ENCODE measurements around the gene HYDIN. TPM values are rescaled to one million over a fixed set of nuclear protein-coding genes. Genes with fewer than 3 reads are reported as not detected.
A peak's percentile ranks its signal among the peaks of the same experiment; 100 is the strongest.
"Not testable (repeated sequence)": the region's sequence is repeated elsewhere in the genome, so short reads cannot be mapped to it uniquely, and the experiment has no call there.

Gene HYDIN
- total and polyA plus RNA-seq, 9 of the 15 experiments (the other 6 are each of a cell fraction or from before 2014, with no cell fraction given): 0.08 to 0.43 (median 0.14) TPM; not detected in 1

DNA sequence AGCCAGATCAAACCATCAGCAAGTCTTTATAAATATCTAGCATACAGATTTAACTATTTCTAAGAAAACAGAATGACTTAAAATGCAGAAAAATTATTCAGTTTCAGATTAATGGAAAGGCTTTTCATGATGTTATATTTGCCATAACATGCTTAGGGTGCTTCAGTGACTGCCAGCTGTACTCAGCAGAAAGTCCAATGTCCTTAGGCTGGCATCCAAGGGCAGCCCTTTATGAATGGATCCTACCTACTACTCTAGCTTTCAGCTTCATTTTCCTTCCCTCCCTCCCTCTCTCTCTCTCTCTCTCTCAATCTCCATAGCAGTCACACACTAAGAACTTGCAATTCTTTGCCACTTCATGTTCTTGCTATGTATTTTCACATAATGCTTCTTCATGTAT is 124.6 kb downstream of the HYDIN start:
- DNase-seq (ENCODE audit: extremely low read depth in 1 of 4, low spot score in 3 of 4); POLR2A ChIA-PET; H3K79me2 ChIP-seq (ENCODE audit: control insufficient read depth, insufficient read depth, low read length); BruUV-seq (replicated peaks); intact Hi-C loops (cut with micrococcal nuclease); H3K9me1 ChIP-seq (ENCODE audit: control insufficient read depth, insufficient read depth, low read length); ATAC-seq; H3K36me3 ChIP-seq (ENCODE audit: control insufficient read depth, insufficient read depth, low read length); H3K27ac ChIP-seq (ENCODE audit: extremely low read depth, low read depth, low read length); FAIRE-seq; H3K9ac ChIP-seq (ENCODE audit: insufficient read depth in 1 of 2, low read depth in 2 of 2, low read length in 2 of 2); in situ Hi-C loops (cut with MboI); H3K4me3 ChIP-seq; H4K20me1 ChIP-seq (replicated peaks; ENCODE audit: control insufficient read depth, insufficient read depth, low read length); H2AFZ ChIP-seq (ENCODE audit: low read depth, low read length); CTCF ChIA-PET (ENCODE audit: low intra/inter-chr PET ratio); H3K9me3 ChIP-seq (replicated peaks; ENCODE audit: control insufficient read depth, insufficient read depth, low read depth, low read length); H3K27me3 ChIP-seq (ENCODE audit: control insufficient read depth in 2 of 2, insufficient read depth in 2 of 2, low read length in 2 of 2); H3K4me1 ChIP-seq (replicated peaks in 1 of 2; ENCODE audit: control insufficient read depth in 2 of 2, insufficient read depth in 2 of 2, low read length in 2 of 2); H3K4me2 ChIP-seq (ENCODE audit: insufficient read depth, low read length): not testable (repeated sequence)

DNA sequence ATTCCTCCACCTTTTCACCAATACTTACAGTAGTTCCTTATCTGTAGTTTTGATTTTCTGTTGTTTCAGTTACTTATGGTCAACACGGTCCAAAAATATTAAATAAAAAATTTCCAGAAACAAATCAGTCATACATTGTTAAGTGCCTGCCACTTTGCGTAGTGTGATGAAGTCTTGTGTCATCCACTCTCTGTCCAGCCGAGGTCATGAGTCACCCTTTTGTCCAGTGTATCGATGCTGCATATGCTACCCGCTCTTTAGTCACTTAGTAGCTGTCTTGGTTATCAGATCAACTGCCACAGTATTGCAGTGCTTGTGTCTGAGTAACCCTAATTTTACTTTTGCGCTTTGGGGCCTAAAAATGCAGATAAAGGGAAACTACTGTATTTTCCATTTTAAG is 146.9 kb downstream of the HYDIN start:
- H3K36me3 ChIP-seq (ENCODE audit: control insufficient read depth, insufficient read depth, low read length); H3K9me1 ChIP-seq (ENCODE audit: control insufficient read depth, insufficient read depth, low read length); H3K79me2 ChIP-seq (ENCODE audit: control insufficient read depth, insufficient read depth, low read length); H3K4me2 ChIP-seq (ENCODE audit: insufficient read depth, low read length); BruUV-seq (replicated peaks); DNase-seq (ENCODE audit: extremely low read depth in 1 of 4, low spot score in 3 of 4); H3K27ac ChIP-seq (ENCODE audit: extremely low read depth, low read depth, low read length); in situ Hi-C loops (cut with MboI); H3K4me1 ChIP-seq (replicated peaks in 1 of 2; ENCODE audit: control insufficient read depth in 2 of 2, insufficient read depth in 2 of 2, low read length in 2 of 2); CTCF ChIA-PET (ENCODE audit: low intra/inter-chr PET ratio); H4K20me1 ChIP-seq (replicated peaks; ENCODE audit: control insufficient read depth, insufficient read depth, low read length); intact Hi-C loops (cut with micrococcal nuclease); H2AFZ ChIP-seq (ENCODE audit: low read depth, low read length); H3K9ac ChIP-seq (ENCODE audit: insufficient read depth in 1 of 2, low read depth in 2 of 2, low read length in 2 of 2); H3K27me3 ChIP-seq (ENCODE audit: control insufficient read depth in 2 of 2, insufficient read depth in 2 of 2, low read length in 2 of 2); POLR2A ChIA-PET; H3K4me3 ChIP-seq; H3K9me3 ChIP-seq (replicated peaks; ENCODE audit: control insufficient read depth, insufficient read depth, low read depth, low read length): not testable (repeated sequence)
- 0% methylated on average over 3 of the region's 6 CpGs for WGBS (ENCODE audit: insufficient coverage, low coverage, missing lambda C conversion rate)
- peak; percentile 34; the same call in 1 of the 2 replicates for TF ChIP-seq FOSL1 (tag; conservative IDR thresholded peaks at IDR 0.05)
- TF ChIP-seq, protein P1, sequence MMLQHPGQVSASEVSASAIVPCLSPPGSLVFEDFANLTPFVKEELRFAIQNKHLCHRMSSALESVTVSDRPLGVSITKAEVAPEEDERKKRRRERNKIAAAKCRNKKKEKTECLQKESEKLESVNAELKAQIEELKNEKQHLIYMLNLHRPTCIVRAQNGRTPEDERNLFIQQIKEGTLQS (IDR thresholded peaks at IDR 0.05): peak; percentile 74
- TF ChIP-seq, protein P1 (CRISPR knock-in tag; conservative IDR thresholded peaks at IDR 0.05): not testable (repeated sequence)
- peak; percentile 21 for TF ChIP-seq MEIS2 (IDR thresholded peaks at IDR 0.05; ENCODE audit: partially characterized antibody)
- ATAC-seq: peak; percentile 66
- FAIRE-seq: peak; percentile 42

DNA sequence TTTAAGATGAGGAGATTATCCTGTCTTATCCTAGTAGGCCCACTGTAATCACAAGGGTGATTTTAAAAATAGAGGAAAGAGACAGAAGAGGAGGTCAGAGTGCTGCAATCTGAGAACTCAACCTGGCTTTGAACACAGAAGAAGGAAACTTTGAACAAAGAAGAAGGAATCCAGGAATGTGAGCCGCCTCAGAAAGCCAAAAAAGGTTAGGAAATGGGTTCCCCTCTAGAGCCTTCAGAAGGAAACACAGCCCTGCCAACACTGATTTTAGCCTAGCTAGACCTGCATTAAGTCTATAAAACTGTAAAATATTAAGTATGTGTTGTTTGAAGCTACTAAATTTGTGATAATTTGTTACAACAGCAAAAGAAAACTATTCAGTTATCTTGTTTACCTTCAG is 149.7 kb downstream of the HYDIN start:
- DNase-seq (ENCODE audit: extremely low read depth in 1 of 4, low spot score in 3 of 4); H3K9me1 ChIP-seq (ENCODE audit: control insufficient read depth, insufficient read depth, low read length); ATAC-seq; H3K27me3 ChIP-seq (ENCODE audit: control insufficient read depth in 2 of 2, insufficient read depth in 2 of 2, low read length in 2 of 2); H3K4me3 ChIP-seq; H3K9me3 ChIP-seq (replicated peaks; ENCODE audit: control insufficient read depth, insufficient read depth, low read depth, low read length); in situ Hi-C loops (cut with MboI); POLR2A ChIA-PET; CTCF ChIA-PET (ENCODE audit: low intra/inter-chr PET ratio); H4K20me1 ChIP-seq (replicated peaks; ENCODE audit: control insufficient read depth, insufficient read depth, low read length); H3K36me3 ChIP-seq (ENCODE audit: control insufficient read depth, insufficient read depth, low read length); BruUV-seq (replicated peaks); intact Hi-C loops (cut with micrococcal nuclease); H3K4me1 ChIP-seq (replicated peaks in 1 of 2; ENCODE audit: control insufficient read depth in 2 of 2, insufficient read depth in 2 of 2, low read length in 2 of 2); H3K9ac ChIP-seq (ENCODE audit: insufficient read depth in 1 of 2, low read depth in 2 of 2, low read length in 2 of 2); H3K4me2 ChIP-seq (ENCODE audit: insufficient read depth, low read length); FAIRE-seq; H2AFZ ChIP-seq (ENCODE audit: low read depth, low read length); H3K79me2 ChIP-seq (ENCODE audit: control insufficient read depth, insufficient read depth, low read length); H3K27ac ChIP-seq (ENCODE audit: extremely low read depth, low read depth, low read length): not testable (repeated sequence)
- 0% methylated on average over 1 of the region's 1 CpG for WGBS (ENCODE audit: insufficient coverage, low coverage, missing lambda C conversion rate)
